GM12864 (cell line): ENCODE measurements around the gene GNG2.

ENCODE experiments used
- DNase-seq: peaks from one replicate; pipeline ENCODE4 v3.0.0-alpha.2; 2011; ENCODE audit warnings: low read depth
- H3K4me3 ChIP-seq: 2 replicates; pipeline ENCODE4 v1.5.1; 2011; ENCODE audit warnings: mild to moderate bottlenecking, low read depth, low read length, control low read depth
- TF ChIP-seq, protein P1 (sequence below): IDR thresholded peaks from 2 replicates; pipeline ENCODE4 v1.5.1; 2011; ENCODE audit warnings: low read depth, mild to moderate bottlenecking, moderate library complexity, low read length, control low read depth, inconsistent platforms; ENCODE audit errors: missing control alignments

The GNG2 gene

DNA sequence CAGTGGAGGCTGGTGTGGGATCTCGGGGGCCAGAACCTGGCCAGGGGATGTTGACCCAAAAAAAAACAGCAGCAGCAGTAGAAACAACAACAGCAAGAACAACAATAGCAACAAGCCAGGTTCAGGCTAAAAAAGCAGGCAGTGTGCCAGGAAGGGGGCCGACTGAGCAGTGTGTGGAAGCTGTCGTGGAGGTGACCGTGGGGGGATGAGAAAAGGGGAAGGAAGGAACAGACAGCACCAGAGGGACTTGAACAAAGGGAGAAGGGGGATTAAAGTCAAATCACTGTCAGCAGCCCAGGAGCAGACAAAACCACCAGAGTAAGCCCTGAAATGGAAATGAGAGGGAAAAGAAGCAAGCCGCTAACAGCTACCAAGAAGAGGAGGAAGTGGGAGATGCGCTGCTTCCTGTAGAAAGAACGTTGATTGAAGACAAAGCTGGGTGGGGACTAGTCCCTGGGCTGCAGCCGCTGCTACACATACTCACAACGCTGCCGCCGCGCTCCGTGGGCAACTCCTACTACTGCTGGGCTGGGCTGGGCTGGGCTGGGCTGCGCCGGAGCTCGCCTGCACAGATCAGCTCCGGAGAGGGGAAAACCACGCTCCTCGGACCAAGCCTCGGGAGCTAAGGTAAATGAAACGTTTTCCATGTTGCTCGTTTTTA is at the start of gene GNG2:
Gene GNG2 (plus strand): TSS at position 449 of the 661 bp plus-strand sequence. CDS start 90,067 bp downstream, outside the sequence.
- TF ChIP-seq, protein P1, sequence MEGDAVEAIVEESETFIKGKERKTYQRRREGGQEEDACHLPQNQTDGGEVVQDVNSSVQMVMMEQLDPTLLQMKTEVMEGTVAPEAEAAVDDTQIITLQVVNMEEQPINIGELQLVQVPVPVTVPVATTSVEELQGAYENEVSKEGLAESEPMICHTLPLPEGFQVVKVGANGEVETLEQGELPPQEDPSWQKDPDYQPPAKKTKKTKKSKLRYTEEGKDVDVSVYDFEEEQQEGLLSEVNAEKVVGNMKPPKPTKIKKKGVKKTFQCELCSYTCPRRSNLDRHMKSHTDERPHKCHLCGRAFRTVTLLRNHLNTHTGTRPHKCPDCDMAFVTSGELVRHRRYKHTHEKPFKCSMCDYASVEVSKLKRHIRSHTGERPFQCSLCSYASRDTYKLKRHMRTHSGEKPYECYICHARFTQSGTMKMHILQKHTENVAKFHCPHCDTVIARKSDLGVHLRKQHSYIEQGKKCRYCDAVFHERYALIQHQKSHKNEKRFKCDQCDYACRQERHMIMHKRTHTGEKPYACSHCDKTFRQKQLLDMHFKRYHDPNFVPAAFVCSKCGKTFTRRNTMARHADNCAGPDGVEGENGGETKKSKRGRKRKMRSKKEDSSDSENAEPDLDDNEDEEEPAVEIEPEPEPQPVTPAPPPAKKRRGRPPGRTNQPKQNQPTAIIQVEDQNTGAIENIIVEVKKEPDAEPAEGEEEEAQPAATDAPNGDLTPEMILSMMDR = no peak
- no peak for DNase-seq
- H3K4me3 ChIP-seq = peak within 1 kb of the TSS; percentile 69

DNA sequence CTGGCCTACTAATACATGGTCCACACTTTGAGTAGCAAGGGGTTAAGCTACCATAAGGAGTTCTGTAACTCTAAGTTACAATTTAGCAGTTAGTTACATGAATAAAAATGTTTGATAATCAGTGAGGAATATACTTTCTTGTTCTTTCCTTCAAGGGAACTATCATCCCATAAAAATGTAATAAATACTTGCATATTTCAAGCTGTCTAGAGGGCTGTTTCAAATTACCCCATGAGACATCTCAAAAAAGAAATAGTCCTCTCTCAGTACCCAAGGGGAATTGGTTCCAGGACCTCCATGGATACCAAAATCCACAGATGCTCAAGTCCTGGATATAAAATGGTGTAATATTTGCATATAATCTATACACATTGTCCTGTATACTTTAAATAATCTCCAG is 48.7 kb upstream of the GNG2 start:
- no peak for DNase-seq
- TF ChIP-seq, protein P1 = no peak
- no peak overlapping the region for H3K4me3 ChIP-seq

DNA sequence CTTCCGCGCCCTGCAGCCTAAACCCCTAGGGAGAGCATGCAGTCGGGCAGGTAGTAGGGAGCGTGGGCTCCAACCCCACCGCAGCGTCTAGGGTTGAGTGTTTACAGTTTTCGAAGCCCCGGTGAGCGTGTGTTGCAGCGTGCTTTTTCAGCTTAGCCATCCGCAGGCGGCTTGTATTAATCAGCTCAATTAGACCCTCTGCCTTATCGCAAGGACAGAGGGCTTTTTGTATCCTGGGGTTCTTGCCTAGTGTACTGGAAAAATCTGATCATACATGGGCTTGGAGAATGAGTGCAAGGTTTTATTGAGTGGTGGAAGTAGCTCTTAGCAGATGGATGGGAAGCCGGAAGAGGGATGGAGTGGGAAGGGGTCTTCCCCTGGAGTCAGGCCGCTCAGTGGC is 44.4 kb upstream of the GNG2 start:
- no peak overlapping the region for H3K4me3 ChIP-seq
- TF ChIP-seq, protein P1 = no peak
- DNase-seq = no peak

DNA sequence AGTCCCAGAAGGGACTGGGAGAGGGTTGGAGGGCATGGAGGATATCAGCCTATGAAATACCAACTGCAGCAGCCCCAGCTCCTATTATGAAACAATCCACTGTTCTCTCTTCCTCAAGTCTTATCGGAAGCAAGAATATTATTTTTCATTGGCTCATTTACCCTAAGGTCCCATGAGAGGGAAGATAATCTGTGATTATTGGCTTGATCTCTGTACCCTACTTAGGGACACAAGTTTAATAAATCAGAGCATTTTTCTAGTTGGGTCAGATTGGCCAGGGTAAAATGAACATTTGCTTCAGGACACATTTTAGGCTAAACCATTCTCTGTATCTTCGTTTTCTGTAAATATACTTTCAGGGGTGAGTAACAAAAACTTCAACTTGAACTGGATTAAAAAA is 43.1 kb upstream of the GNG2 start:
- no peak for DNase-seq
- TF ChIP-seq, protein P1 = no peak
- H3K4me3 ChIP-seq = no peak overlapping the region

DNA sequence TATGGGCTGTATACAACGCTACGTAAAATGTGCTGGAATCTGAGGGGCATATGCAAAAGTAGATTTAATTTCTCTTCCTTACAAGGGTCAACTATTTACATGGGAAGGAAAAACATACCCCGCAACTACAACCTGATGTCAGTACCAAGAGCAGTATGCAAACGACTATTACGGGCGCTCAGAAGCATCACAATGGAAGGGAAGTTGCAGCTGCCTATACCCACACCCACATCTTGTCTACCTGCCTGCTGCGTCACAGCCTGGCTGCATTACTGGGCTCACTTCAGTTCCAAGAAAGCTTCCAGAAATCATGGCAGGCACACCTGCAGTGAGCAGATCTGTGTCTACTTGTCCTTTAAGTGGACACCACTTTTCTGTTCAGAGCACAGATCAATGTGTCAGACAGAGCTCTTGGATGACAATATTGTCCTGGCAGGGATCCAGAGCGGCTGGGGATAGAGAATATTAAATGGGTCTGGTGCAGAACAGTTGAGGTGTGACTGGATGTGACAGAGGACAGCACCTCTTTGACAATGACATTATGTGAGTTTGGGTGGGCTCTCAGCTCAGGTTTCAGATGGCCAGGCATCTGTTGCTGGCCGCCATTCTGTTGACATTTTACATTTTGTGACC is 41.5 kb upstream of the GNG2 start:
- no peak for DNase-seq
- TF ChIP-seq, protein P1 = no peak
- H3K4me3 ChIP-seq = no peak overlapping the region

DNA sequence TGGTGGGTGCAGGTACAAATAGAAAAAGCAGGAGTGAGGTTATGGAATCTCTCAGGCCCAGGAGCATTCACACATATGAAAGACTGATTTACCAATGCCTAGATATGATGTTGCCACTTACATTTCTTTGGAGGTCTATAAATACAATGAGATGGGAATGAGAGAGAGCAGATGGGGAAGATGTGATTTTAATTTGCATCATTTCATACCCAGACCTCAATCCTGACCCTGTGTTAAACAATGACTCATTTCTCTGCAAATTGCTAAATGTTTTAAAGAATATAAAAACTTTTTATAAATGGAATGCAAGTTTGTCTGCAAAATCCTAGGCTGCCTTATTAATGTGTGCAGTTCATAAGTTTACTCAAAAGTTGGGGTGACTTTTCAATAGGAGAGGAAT is 38.6 kb upstream of the GNG2 start:
- no peak for DNase-seq
- TF ChIP-seq, protein P1 = no peak
- H3K4me3 ChIP-seq = no peak overlapping the region

DNA sequence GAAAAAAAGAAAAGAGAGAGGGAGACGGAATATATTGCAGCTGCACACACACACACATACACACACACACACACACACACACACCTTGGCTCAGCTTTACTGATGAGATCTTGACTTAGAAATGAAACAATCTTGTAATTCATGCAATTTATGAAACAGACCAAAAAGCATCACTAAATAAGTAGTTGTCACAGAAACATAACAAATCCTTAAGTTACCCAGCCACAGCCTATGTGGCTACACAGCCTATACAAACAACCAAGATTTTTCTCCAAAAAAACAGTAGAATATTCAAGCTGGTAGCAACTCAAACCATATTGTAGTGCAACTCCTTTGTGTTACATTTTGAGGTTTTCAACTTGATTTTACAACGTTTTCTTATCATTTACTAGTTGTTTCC is 37.9 kb upstream of the GNG2 start:
- no peak for DNase-seq
- TF ChIP-seq, protein P1 = no peak
- H3K4me3 ChIP-seq = no peak overlapping the region
